NCI-H128 (cell line): ENCODE measurements around the gene SV2C.

Source experiments
- DNase-seq: peaks from one replicate; lab custom pipeline; 2025; ENCODE audit not compliant: unreplicated experiment; lab: John Stamatoyannopoulos, UW

SV2C gene

DNA sequence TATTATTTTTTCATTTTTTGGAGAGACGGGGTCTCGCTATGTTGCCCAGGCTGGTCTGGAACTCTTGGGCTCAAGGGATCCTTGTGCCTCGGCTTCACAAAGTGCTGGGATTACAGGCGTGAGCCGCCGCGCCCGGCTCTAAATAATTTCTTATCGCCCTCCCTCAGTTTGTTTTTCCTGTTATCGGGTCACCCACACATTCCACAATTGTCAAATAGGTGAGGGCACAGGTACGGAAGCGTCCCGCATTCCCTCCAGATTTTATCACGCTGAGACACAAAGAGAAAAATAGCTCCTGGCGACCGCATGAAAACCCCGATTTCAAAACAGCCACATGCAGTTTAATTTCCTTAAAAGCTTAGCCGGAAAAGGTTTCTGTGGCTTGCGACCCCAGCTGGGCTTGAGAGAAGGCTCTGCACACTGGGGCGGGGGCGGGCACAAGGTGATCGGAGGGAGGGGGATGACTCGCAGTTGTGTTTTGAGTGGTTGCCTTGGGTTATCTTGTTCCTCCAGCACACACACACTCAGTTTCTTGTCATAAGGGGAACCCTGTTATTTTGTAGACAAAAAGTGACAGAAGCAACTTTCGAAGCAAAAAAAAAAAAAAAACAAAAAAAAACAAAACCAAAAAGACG, 319.2 kb downstream of the SV2C start:
- DNase-seq: no peak

DNA sequence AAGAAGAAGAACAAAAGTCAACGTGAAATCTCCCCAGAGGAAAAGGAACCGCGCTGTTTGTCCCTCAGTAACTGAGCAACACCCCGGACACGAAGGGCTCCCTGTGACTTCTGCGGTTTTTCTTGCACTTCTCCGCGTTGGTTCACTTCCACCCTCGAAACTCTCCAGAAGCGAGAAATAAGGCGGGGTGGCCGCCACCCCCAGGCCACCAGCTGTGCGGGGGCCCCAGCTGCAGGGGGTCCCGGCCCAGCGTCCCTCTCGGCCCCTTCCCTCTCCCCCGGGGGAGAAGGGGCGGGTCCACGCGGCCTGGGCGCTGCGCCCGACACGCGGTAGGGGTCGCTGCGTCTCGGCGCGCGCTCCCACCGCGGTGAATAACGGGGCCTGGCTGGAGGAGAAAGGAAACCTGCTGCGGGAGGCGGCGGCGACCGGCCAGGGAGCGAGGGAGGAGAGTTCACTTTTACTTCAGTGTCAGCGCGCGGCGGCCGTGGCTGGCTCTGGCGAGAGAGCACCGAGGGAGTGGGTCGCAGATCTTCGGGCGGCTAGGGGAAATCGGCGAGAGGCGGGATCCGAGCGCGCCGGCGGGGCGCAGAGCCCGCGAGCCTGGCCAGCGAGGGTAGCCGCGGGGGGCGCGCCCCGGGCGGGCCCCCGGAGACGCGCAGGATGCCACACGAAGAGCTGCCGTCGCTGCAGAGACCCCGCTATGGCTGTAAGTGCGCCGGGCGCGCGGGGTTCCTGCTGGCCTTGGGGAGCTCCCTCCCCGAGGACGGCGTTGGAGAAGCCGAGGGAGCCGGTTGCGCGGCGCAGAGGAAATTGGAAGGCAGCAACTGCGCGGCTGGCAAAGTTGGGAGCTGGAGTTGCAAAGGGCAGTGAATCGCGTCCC, 319.9 kb downstream of the SV2C start, which contains the start of gene IQGAP2:
TSS of gene IQGAP2 (plus strand) at position 400 of the 880 bp plus-strand sequence. CDS start at position 661, 261 bp downstream.
- no peak for DNase-seq
